Liver (tissue), 9 donors: ENCODE measurements around the gene ADNP2. TPM values are rescaled to one million over a fixed set of nuclear protein-coding genes. Genes with fewer than 3 reads are reported as not detected.

Experiments
- DNase-seq: peaks from one replicate; pipeline ENCODE4 v3.0.0-alpha.2; 2017; ENCODE audit warnings: low spot score
- H3K27ac ChIP-seq, 2 donors: one replicate each; pipeline ENCODE4 v1.7.0; 2013; ENCODE audit warnings: inconsistent platforms in 2 of 2, low read length in 2 of 2, control low read depth in 1 of 2, low read depth in 1 of 2, mild to moderate bottlenecking in 1 of 2
- H3K27me3 ChIP-seq, 4 donors: one replicate each; pipeline versions ENCODE4 v1.6.1 to v1.7.0; 2013; ENCODE audit warnings: low read length in 3 of 4, inconsistent platforms in 1 of 4, mild to moderate bottlenecking in 1 of 4, moderate library complexity in 1 of 4; ENCODE audit not compliant: control insufficient read depth in 4 of 4, insufficient read depth in 4 of 4
- H3K36me3 ChIP-seq, 4 donors: one replicate each; pipeline versions ENCODE4 v1.6.1 to v1.7.0; 2013; ENCODE audit warnings: low read length in 3 of 4, mild to moderate bottlenecking in 3 of 4, low read depth in 1 of 4, moderate library complexity in 1 of 4; ENCODE audit not compliant: control insufficient read depth in 4 of 4, insufficient read depth in 3 of 4
- H3K4me1 ChIP-seq, 4 donors: one replicate each; pipeline versions ENCODE4 v1.6.1 to v1.7.0; 2013; ENCODE audit warnings: low read length in 3 of 4, mild to moderate bottlenecking in 3 of 4, moderate library complexity in 1 of 4; ENCODE audit not compliant: control insufficient read depth in 4 of 4, insufficient read depth in 4 of 4
- H3K4me3 ChIP-seq, 3 donors: one replicate each; pipeline versions ENCODE4 v1.6.1 to v1.7.0; 2013; ENCODE audit warnings: low read length in 3 of 3, control low read depth in 1 of 3, low read depth in 1 of 3, mild to moderate bottlenecking in 1 of 3
- H3K9ac ChIP-seq, 2 donors: one replicate each; pipeline ENCODE4 v1.7.0; 2013; ENCODE audit warnings: low read length in 2 of 2, mild to moderate bottlenecking in 2 of 2, moderate library complexity in 2 of 2, control low read depth in 1 of 2, low read depth in 1 of 2
- H3K9me3 ChIP-seq, 4 donors: one replicate each; pipeline versions ENCODE4 v1.6.1 to v1.7.0; 2013; ENCODE audit warnings: low read length in 3 of 4; ENCODE audit not compliant: control insufficient read depth in 4 of 4
- EGR1 ChIP-seq, 2 donors: IDR thresholded peaks; 2 replicates each; pipeline ENCODE4 v1.6.1; 2016 to 2018; ENCODE audit warnings: antibody characterized with exemption in 2 of 2, low read depth in 2 of 2
- FOXA2 ChIP-seq: IDR thresholded peaks from 2 replicates; pipeline ENCODE4 v1.6.1; 2016; ENCODE audit warnings: antibody characterized with exemption
- HNF4A ChIP-seq, 2 donors: conservative IDR thresholded peaks; 2 replicates each; pipeline ENCODE4 v1.6.1; 2016; ENCODE audit warnings: antibody characterized with exemption in 2 of 2, mild to moderate bottlenecking in 2 of 2
- JUND ChIP-seq, 2 donors: IDR thresholded peaks; 2 replicates each; pipeline ENCODE4 v1.6.1; 2016; ENCODE audit warnings: antibody characterized with exemption in 2 of 2
- NR2F2 ChIP-seq: IDR thresholded peaks from 2 replicates; pipeline ENCODE4 v1.6.1; 2016; ENCODE audit warnings: antibody characterized with exemption
- SP1 ChIP-seq: IDR thresholded peaks from 2 replicates; pipeline ENCODE4 v1.6.1; 2018; ENCODE audit warnings: antibody characterized with exemption, mild to moderate bottlenecking
- TAF1 ChIP-seq: conservative IDR thresholded peaks from 2 replicates; pipeline ENCODE4 v1.6.1; 2016; ENCODE audit warnings: antibody characterized with exemption, mild to moderate bottlenecking
- YY1 ChIP-seq: IDR thresholded peaks from 2 replicates; pipeline ENCODE4 v1.6.1; 2016; ENCODE audit warnings: antibody characterized with exemption, mild to moderate bottlenecking
- WGBS: extraction: QIAGEN DNeasy Blood & Tissue Kit; methylation state at CpG from one replicate; pipeline ENCODE4 v1.1.7; 2013; 5-methylcytosine and 5-hydroxymethylcytosine counted together
- polyA plus RNA-seq, 2 donors: library from polyadenylated mRNA; stranded (reverse) in 1 of 2; unstranded in 1 of 2; fragments of 200-250 nt in 1 of 2; fragments of >200 nt in 1 of 2; fragmentation: Nextera tagmentation in 1 of 2; extraction: Ambion mirVana in 1 of 2; gene quantifications; one replicate each; pipeline versions ENCODE4 v1.2.1 to v1.2.3, GENCODE V29; 2013 to 2015
- total RNA-seq, 2 donors: library from RNA; depleted of rRNA; stranded (reverse); fragments of >200 nt; gene quantifications; one replicate each; pipeline ENCODE4 v1.2.3, GENCODE V29; 2014
- TF ChIP-seq, protein P1 (sequence below): IDR thresholded peaks from 2 replicates; pipeline ENCODE4 v1.6.1; 2016; ENCODE audit warnings: antibody characterized with exemption
- TF ChIP-seq, protein P2 (sequence below): IDR thresholded peaks from 2 replicates; pipeline ENCODE4 v1.6.1; 2016; ENCODE audit warnings: antibody characterized with exemption
- TF ChIP-seq, protein P3 (sequence below): fragments of 150-350 bp; IDR thresholded peaks from 2 replicates; pipeline ENCODE4 v1.5.1; 2017; ENCODE audit warnings: improper control_type of control experiment, low read depth, low read length; ENCODE audit not compliant: missing input control
- donor health status: healthy.
- donor health status: healthy.
- donor health status: healthy.
- donor health status: healthy.
- donor health status: healthy.

ADNP2 gene
- total and polyA plus RNA-seq, 4 donors: 2.7 to 9.9 (median 6.4) TPM

DNA sequence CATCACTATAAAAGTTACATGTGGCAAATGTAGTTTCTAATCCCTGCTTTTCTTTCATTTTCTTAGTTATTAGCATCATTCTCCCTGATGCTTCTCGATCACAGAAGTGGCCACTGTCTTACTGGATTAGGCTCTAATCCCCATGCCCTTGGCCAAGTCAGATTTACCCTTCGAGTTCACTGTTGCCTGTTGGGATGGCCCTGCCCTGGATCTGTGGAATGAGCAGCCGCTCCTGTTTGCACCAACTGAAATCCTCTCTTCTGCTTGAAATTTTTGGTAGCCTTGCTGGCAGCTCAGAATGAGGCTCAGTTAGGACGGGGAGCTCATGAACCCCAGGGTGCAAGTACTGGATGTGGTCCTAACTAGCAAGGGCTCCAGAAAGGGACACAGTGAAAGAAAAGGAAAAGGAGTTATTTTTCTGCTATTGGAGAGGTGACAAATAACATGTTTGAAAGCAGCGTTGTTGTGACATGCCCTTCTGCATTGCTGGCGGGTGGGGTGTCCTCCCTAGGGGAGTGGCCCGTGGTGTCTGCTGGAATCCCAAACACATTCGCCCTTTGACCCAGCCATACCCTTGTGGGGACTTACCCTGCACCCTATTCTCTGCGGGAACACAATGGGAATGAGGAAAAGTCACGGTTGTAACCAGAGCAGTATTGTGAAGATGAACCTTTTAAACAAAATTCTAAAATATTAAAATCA, 40.3 kb upstream of the ADNP2 start:
- Histone ChIP-seq H3K4me3 (no peak overlapping the region), H3K36me3 (no peaks in the 10 kb centered on the region), H3K9me3 (no peaks in the 10 kb centered on the region), H3K4me1 (no peaks in the 10 kb centered on the region), H3K27ac (no peak overlapping the region), H3K9ac (no peak overlapping the region), H3K27me3 (no peaks in the 10 kb centered on the region)
- no peak for DNase-seq
- 82% methylated on average over 10 of the region's 10 CpGs for WGBS
- TF ChIP-seq HNF4A (conservative IDR thresholded peaks at IDR 0.05) (no peak), TAF1 (no peak), SP1 (no peak), JUND (IDR thresholded peaks at IDR 0.05) (no peak), YY1 (no peak), EGR1 (IDR thresholded peaks at IDR 0.05; ENCODE audit: low read depth in 2 of 2) (no peak), NR2F2 (no peak), FOXA2 (no peak)
- TF ChIP-seq, protein P1, sequence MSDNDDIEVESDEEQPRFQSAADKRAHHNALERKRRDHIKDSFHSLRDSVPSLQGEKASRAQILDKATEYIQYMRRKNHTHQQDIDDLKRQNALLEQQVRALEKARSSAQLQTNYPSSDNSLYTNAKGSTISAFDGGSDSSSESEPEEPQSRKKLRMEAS: no peak

DNA sequence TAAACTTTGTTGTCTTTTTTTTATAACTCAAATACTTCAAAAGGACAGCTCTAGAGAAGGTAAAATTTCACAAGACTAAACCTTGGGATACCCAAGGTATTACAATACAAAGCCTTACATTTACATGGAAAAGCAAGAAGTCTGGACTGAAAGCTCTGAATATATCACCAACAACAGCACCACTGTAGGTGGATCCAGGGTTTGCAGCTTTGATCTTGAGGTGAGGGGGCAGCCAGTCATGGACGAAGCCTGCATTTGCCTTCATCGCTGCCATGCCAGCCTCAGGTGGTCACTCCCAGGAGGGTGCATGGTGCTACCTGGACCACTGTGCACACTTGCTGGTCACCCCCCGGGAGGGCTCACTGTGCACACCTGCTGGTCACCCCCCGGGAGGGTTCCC, 38.2 kb upstream of the ADNP2 start:
- DNase-seq: no peak
- Histone ChIP-seq H3K4me3 (no peak overlapping the region), H3K27ac (no peak overlapping the region), H3K9ac (no peak overlapping the region), H3K4me1 (no peaks in the 10 kb centered on the region), H3K36me3 (no peaks in the 10 kb centered on the region), H3K27me3 (no peaks in the 10 kb centered on the region), H3K9me3 (no peaks in the 10 kb centered on the region)
- no peak for TF ChIP-seq FOXA2
- TF ChIP-seq, protein P1: no peak
- TF ChIP-seq, protein P2, sequence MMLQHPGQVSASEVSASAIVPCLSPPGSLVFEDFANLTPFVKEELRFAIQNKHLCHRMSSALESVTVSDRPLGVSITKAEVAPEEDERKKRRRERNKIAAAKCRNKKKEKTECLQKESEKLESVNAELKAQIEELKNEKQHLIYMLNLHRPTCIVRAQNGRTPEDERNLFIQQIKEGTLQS: no peak
- 95% methylated on average over 4 of the region's 4 CpGs for WGBS

DNA sequence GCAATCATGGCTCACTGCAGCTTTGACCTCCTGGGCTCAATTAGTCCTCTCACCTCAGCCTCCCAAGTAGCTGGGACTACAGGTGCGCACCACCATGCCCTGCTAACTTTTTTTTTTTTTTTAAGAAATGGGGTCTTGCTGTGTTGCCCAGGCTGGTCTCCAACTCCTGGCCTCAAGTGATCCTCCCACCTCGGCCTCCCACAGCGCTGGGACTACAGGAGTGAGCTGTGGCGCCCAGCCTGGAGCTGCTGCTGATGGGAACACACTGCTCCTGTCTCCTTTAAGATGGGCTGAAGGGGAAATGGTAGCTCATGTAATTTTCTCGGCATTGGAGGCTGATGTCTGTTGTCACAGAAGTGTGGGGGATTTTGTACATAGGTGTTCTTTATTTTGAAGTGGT, 34.9 kb upstream of the ADNP2 start:
- H3K27ac ChIP-seq: no peak overlapping the region
- no peak overlapping the region for H3K9ac ChIP-seq
- H3K27me3 ChIP-seq: no peaks in the 10 kb centered on the region
- no peak overlapping the region for H3K4me3 ChIP-seq
- TF ChIP-seq, protein P3, sequence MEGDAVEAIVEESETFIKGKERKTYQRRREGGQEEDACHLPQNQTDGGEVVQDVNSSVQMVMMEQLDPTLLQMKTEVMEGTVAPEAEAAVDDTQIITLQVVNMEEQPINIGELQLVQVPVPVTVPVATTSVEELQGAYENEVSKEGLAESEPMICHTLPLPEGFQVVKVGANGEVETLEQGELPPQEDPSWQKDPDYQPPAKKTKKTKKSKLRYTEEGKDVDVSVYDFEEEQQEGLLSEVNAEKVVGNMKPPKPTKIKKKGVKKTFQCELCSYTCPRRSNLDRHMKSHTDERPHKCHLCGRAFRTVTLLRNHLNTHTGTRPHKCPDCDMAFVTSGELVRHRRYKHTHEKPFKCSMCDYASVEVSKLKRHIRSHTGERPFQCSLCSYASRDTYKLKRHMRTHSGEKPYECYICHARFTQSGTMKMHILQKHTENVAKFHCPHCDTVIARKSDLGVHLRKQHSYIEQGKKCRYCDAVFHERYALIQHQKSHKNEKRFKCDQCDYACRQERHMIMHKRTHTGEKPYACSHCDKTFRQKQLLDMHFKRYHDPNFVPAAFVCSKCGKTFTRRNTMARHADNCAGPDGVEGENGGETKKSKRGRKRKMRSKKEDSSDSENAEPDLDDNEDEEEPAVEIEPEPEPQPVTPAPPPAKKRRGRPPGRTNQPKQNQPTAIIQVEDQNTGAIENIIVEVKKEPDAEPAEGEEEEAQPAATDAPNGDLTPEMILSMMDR: no peak
- TF ChIP-seq, protein P2: no peak
- no peak for TF ChIP-seq FOXA2
- TF ChIP-seq TAF1: no peak
- TF ChIP-seq YY1: no peak
- TF ChIP-seq HNF4A (conservative IDR thresholded peaks at IDR 0.05): no peak
- no peak for TF ChIP-seq SP1
- TF ChIP-seq JUND (IDR thresholded peaks at IDR 0.05): no peak
- 93% methylated on average over 5 of the region's 5 CpGs for WGBS
- no peaks in the 10 kb centered on the region for H3K36me3 ChIP-seq
- no peaks in the 10 kb centered on the region for H3K9me3 ChIP-seq
- no peaks in the 10 kb centered on the region for H3K4me1 ChIP-seq
- no peak for DNase-seq
